Measurements from ENCODE around the gene DPY19L3. TPM values are rescaled to one million over a fixed set of nuclear protein-coding genes. Genes with fewer than 3 reads are reported as not detected.
"Not testable (repeated sequence)": the region's sequence is repeated elsewhere in the genome, so short reads cannot be mapped to it uniquely, and the experiment has no call there.

DPY19L3 gene
- total RNA-seq, 1 experiment from 2014 or later = 27.8 TPM

DNA sequence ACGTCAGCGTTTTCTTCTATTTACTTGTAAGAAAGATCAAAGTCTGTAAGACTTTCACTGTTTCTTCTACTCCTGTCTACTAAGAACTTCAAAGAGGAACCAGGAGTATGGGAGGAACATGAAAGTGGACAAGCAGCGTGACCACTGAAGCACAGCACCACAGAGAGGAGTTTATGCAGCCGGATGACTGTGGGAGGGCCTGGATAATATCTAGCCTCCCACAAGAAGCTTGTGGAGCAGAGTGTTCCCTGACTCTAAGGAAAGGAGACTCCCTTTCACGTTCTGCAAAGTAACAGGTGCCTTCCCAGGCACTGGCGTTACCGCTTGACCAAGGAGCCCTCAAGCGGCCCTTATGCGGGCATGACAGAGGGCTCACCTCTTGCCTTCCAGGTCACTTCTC lies 91.8 kb downstream of the DPY19L3 start:
- DNase-seq (ENCODE audit: low read depth, low spot score) (no peak), ATAC-seq (no peak)
- CTCF ChIA-PET = no interaction called here
- Histone ChIP-seq H3K9me3 (ENCODE audit: control insufficient read depth, insufficient read depth, low read depth, low read length) (no peaks in the 10 kb centered on the region), H3K4me3 (ENCODE audit: low read depth in 2 of 2, low read length in 2 of 2) (no peak overlapping the region), H3K27ac (ENCODE audit: low read length) (no peak overlapping the region), H3K36me3 (ENCODE audit: control insufficient read depth, insufficient read depth, low read length) (no peaks in the 10 kb centered on the region), H3K4me1 (ENCODE audit: control insufficient read depth, insufficient read depth, low read length) (no peaks in the 10 kb centered on the region), H3K27me3 (ENCODE audit: control insufficient read depth, insufficient read depth, low read length) (no peaks in the 10 kb centered on the region)
- TF ChIP-seq REST (IDR thresholded peaks at IDR 0.05; ENCODE audit: insufficient read depth in 1 of 2, low read depth in 2 of 2, low read length in 1 of 2) (no peak), SIN3A (IDR thresholded peaks at IDR 0.05; ENCODE audit: borderline replicate concordance, insufficient read depth, low read depth, low read length) (no peak), POLR2AphosphoS5 (IDR thresholded peaks at IDR 0.05; ENCODE audit: low read depth, low read length) (no peak)
- no TSS peak for BruUV-seq (replicated peaks)
- in situ Hi-C loops (cut with HindIII; ENCODE audit: low pct_unique_long_range_greater_than_20kb, low sequenced_read_pairs) (no loop called here), intact Hi-C loops (cut with micrococcal nuclease; ENCODE audit: unreplicated experiment) (no loop called here)
- POLR2A ChIA-PET = no interaction called here

DNA sequence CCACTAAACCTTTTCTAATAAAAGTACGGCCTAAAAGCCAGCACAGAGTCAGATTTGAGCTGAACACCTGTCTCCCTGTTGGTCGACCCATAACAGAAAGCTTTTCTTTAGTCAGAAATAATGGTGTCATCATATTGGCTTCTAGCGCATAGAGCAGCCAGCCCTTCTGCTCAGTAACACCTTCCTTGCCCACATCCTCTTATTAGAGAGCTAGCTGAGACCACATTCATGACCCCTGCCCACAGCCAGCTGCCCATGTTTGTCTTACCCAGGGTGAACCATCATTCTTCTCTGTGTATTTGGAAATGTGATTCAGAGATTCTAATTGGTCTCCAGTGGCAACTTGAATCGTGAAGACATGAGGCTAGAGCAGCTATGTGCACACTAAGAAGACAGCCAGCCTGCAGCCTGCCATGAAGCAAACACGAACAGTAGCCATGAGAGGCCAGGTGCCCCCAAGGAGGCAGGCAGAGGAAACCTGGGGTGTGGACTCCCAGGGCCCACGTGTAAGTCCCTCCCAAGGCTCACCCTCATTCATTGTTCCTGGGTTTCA lies 93.2 kb downstream of the DPY19L3 start:
- in situ Hi-C loops (cut with HindIII; ENCODE audit: low pct_unique_long_range_greater_than_20kb, low sequenced_read_pairs) = no loop called here
- DNase-seq (ENCODE audit: low read depth, low spot score) = no peak
- no peaks in the 10 kb centered on the region for H3K27me3 ChIP-seq (ENCODE audit: control insufficient read depth, insufficient read depth, low read length)
- BruUV-seq (replicated peaks) = no TSS peak
- intact Hi-C loops (cut with micrococcal nuclease; ENCODE audit: unreplicated experiment) = no loop called here
- H3K9me3 ChIP-seq (ENCODE audit: control insufficient read depth, insufficient read depth, low read depth, low read length) = no peaks in the 10 kb centered on the region
- ATAC-seq = no peak
- no peak overlapping the region for H3K27ac ChIP-seq (ENCODE audit: low read length)
- no peaks in the 10 kb centered on the region for H3K36me3 ChIP-seq (ENCODE audit: control insufficient read depth, insufficient read depth, low read length)
- ChIA-PET CTCF (no interaction called here), POLR2A (no interaction called here)
- no peak overlapping the region for H3K4me3 ChIP-seq (ENCODE audit: low read depth in 2 of 2, low read length in 2 of 2)
- no peak for TF ChIP-seq REST (IDR thresholded peaks at IDR 0.05; ENCODE audit: insufficient read depth in 1 of 2, low read depth in 2 of 2, low read length in 1 of 2)
- TF ChIP-seq POLR2AphosphoS5 (IDR thresholded peaks at IDR 0.05; ENCODE audit: low read depth, low read length) = no peak
- no peaks in the 10 kb centered on the region for H3K4me1 ChIP-seq (ENCODE audit: control insufficient read depth, insufficient read depth, low read length)

GRCh38 chr19:32512498-32512897 lies 106.9 kb downstream of the DPY19L3 start:
- CTCF ChIA-PET = not testable (repeated sequence)

More at GRCh38 chr19:32512498-32512897, 106.9 kb downstream of the DPY19L3 start:
- H3K4me1 ChIP-seq (ENCODE audit: control insufficient read depth, insufficient read depth, low read length); H3K9me3 ChIP-seq (ENCODE audit: control insufficient read depth, insufficient read depth, low read depth, low read length); POLR2A ChIA-PET; BruUV-seq (replicated peaks); ATAC-seq; in situ Hi-C loops (cut with HindIII; ENCODE audit: low pct_unique_long_range_greater_than_20kb, low sequenced_read_pairs); intact Hi-C loops (cut with micrococcal nuclease; ENCODE audit: unreplicated experiment); DNase-seq (ENCODE audit: low read depth, low spot score); H3K4me3 ChIP-seq (ENCODE audit: low read depth in 2 of 2, low read length in 2 of 2); H3K36me3 ChIP-seq (ENCODE audit: control insufficient read depth, insufficient read depth, low read length); H3K27ac ChIP-seq (ENCODE audit: low read length); H3K27me3 ChIP-seq (ENCODE audit: control insufficient read depth, insufficient read depth, low read length): not testable (repeated sequence)
